GM19193 (cell line): ENCODE measurements around the gene EPHA1.

Source experiments
- POLR2A ChIP-seq: IDR thresholded peaks from 4 replicates; pipeline ENCODE4 v1.6.1; 2011; ENCODE audit not compliant: insufficient read depth, insufficient read length; ENCODE audit errors: extremely low read depth

Gene EPHA1

GRCh38 chr7:143413123-143413522 lies 4.5 kb upstream of the EPHA1 start:
- no peak for TF ChIP-seq POLR2A

GRCh38 chr7:143411976-143412708 lies 3.5 kb upstream of the EPHA1 start:
- no peak for TF ChIP-seq POLR2A

- TF ChIP-seq POLR2A, result no peak
These were observed 1.9 kb upstream of the EPHA1 start for GRCh38 chr7:143410521-143411004.

GRCh38 chr7:143408252-143408685 lies 387 bp downstream of the EPHA1 start:
- no peak for TF ChIP-seq POLR2A

- no peak for TF ChIP-seq POLR2A
These were observed 1.1 kb downstream of the EPHA1 start for GRCh38 chr7:143407287-143408251.

- TF ChIP-seq POLR2A, result no peak
These were observed 2.7 kb downstream of the EPHA1 start for GRCh38 chr7:143406002-143406357.

- TF ChIP-seq POLR2A, result no peak
These were observed 3.3 kb downstream of the EPHA1 start for GRCh38 chr7:143405173-143406001.

- TF ChIP-seq POLR2A, result no peak
These were observed 7.4 kb downstream of the EPHA1 start for GRCh38 chr7:143401265-143401664.

GRCh38 chr7:143399642-143400041 lies 9.0 kb downstream of the EPHA1 start:
- no peak for TF ChIP-seq POLR2A

GRCh38 chr7:143399151-143399550 lies 9.5 kb downstream of the EPHA1 start:
- TF ChIP-seq POLR2A, result no peak

- no peak for TF ChIP-seq POLR2A
These were observed 10.0 kb downstream of the EPHA1 start for GRCh38 chr7:143398616-143399015.

GRCh38 chr7:143397710-143398530 lies 10.7 kb downstream of the EPHA1 start:
- TF ChIP-seq POLR2A, result no peak

- no peak for TF ChIP-seq POLR2A
These were observed 11.8 kb downstream of the EPHA1 start for GRCh38 chr7:143396625-143397556.
